ENCODE measurements around the gene RNF13. TPM values are rescaled to one million over a fixed set of nuclear protein-coding genes. Genes with fewer than 3 reads are reported as not detected.

RNF13 gene
- total and polyA plus RNA-seq, 2 donors (not counting 3 experiments of a cell fraction or from before 2014, with no cell fraction given): 16.4 to 27.1 TPM

- Histone ChIP-seq H3K4me3 (replicated peaks in 1 of 3; ENCODE audit: insufficient read depth in 1 of 3, low read depth in 1 of 3, low read length in 3 of 3) (no peak overlapping the region), H3K4me1 (ENCODE audit: control insufficient read depth, extremely low read depth, insufficient read depth, low read length) (no peaks in the 10 kb centered on the region), H3K27ac (ENCODE audit: insufficient read depth, low read depth, low read length) (no peak overlapping the region), H3K79me2 (ENCODE audit: control insufficient read depth, insufficient read depth, low read length) (peaks cover 24% of the 10 kb centered on the region), H3K9me3 (replicated peaks; ENCODE audit: control insufficient read depth, insufficient read depth, low read length) (no peaks in the 10 kb centered on the region), H3K4me2 (ENCODE audit: insufficient read depth, low read length) (no peak overlapping the region), H3K9ac (replicated peaks; ENCODE audit: extremely low read depth, insufficient read depth, low read length) (no peak overlapping the region), H4K20me1 (replicated peaks; ENCODE audit: control insufficient read depth, extremely low read depth, insufficient read depth, low read length) (peaks cover 5% of the 10 kb centered on the region), H2AFZ (ENCODE audit: low read depth, low read length) (no peak overlapping the region), H3K9me1 (replicated peaks; ENCODE audit: control insufficient read depth, extremely low read depth, insufficient read depth, low read length) (no peaks in the 10 kb centered on the region), H3K27me3 (ENCODE audit: control insufficient read depth in 2 of 2, insufficient read depth in 2 of 2, low read length in 2 of 2) (no peaks in the 10 kb centered on the region), H3K36me3 (ENCODE audit: control insufficient read depth in 2 of 2, extremely low read depth in 1 of 2, insufficient read depth in 2 of 2, low read length in 2 of 2) (no peaks in the 10 kb centered on the region)
- dilution Hi-C loops (cut with MboI; ENCODE audit: extremely low pct_ligation_motif_present, low sequenced_read_pairs) (no loop called here), intact Hi-C loops (cut with micrococcal nuclease) (no loop called here)
- POLR2A ChIA-PET: no interaction called here
- FAIRE-seq (no peak), DNase-seq (ENCODE audit: low read depth, low spot score) (no peak)
- TF ChIP-seq POLR2A (IDR thresholded peaks at IDR 0.05; ENCODE audit: low read depth, low read length) (no peak), JUN (IDR thresholded peaks at IDR 0.05; ENCODE audit: borderline replicate concordance, insufficient read depth, insufficient read length, low read depth) (no peak), MAX (IDR thresholded peaks at IDR 0.05; ENCODE audit: insufficient read depth, insufficient read length) (no peak), POLR2AphosphoS5 (IDR thresholded peaks at IDR 0.05; ENCODE audit: insufficient read depth, low read depth, low read length) (no peak), GATA2 (IDR thresholded peaks at IDR 0.05; ENCODE audit: insufficient read depth, insufficient read length, low read depth, low read length) (no peak), EZH2 (IDR thresholded peaks at IDR 0.05; ENCODE audit: borderline replicate concordance, low read depth, low read length, severe bottlenecking) (no peak), MYC (IDR thresholded peaks at IDR 0.05; ENCODE audit: low read depth, low read length) (no peak), FOS (IDR thresholded peaks at IDR 0.05; ENCODE audit: borderline replicate concordance, insufficient read depth, low read length) (no peak)
- TF ChIP-seq, protein P1, sequence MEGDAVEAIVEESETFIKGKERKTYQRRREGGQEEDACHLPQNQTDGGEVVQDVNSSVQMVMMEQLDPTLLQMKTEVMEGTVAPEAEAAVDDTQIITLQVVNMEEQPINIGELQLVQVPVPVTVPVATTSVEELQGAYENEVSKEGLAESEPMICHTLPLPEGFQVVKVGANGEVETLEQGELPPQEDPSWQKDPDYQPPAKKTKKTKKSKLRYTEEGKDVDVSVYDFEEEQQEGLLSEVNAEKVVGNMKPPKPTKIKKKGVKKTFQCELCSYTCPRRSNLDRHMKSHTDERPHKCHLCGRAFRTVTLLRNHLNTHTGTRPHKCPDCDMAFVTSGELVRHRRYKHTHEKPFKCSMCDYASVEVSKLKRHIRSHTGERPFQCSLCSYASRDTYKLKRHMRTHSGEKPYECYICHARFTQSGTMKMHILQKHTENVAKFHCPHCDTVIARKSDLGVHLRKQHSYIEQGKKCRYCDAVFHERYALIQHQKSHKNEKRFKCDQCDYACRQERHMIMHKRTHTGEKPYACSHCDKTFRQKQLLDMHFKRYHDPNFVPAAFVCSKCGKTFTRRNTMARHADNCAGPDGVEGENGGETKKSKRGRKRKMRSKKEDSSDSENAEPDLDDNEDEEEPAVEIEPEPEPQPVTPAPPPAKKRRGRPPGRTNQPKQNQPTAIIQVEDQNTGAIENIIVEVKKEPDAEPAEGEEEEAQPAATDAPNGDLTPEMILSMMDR (IDR thresholded peaks at IDR 0.05; ENCODE audit: extremely low read depth in 1 of 2, insufficient read depth in 1 of 2, low read depth in 1 of 2, low read length in 2 of 2): no peak
- CTCF ChIA-PET: interaction anchor here (1.9 kb wide), 1 partner anchor 18 kb away, joined by 7 read pairs; no protein-coding TSS in a partner anchor
- no TSS peak for BruUV-seq (replicated peaks)
These were observed 13.6 kb downstream of the RNF13 start for GRCh38 chr3:149826636-149827035.

Data from endothelial cell of umbilical vein (primary cell).